HEK293 (cell line): ENCODE data around the gene C16orf86.

ENCODE experiments used
- GLIS2 ChIP-seq: fragments of 450-650 bp; formaldehyde crosslinking; IDR thresholded peaks from 2 replicates; pipeline ENCODE4 v1.5.1; 2016; ENCODE audit warnings: missing biosample characterization, missing genetic modification characterization
- HOXC10 ChIP-seq: sonication (generic); formaldehyde crosslinking; IDR thresholded peaks from 2 replicates; pipeline ENCODE4 v1.8.1; 2023; ENCODE audit warnings: mild to moderate bottlenecking, missing genetic modification reagents
- INSM2 ChIP-seq: fragments of 450-650 bp; formaldehyde crosslinking; IDR thresholded peaks from 2 replicates; pipeline ENCODE4 v1.5.1; 2016; ENCODE audit warnings: missing biosample characterization, missing genetic modification characterization
- KLF9 ChIP-seq: fragments of 450-650 bp; formaldehyde crosslinking; IDR thresholded peaks from 2 replicates; pipeline ENCODE4 v1.5.1; 2016; ENCODE audit warnings: missing biosample characterization, missing genetic modification characterization, low read depth
- PBX3 ChIP-seq: sonication (generic); formaldehyde crosslinking; IDR thresholded peaks from 2 replicates; pipeline ENCODE4 v1.8.1; 2022; ENCODE audit warnings: mild to moderate bottlenecking, moderate library complexity, missing genetic modification reagents
- PRDM2 ChIP-seq: fragments of 450-650 bp; formaldehyde crosslinking; IDR thresholded peaks from 2 replicates; pipeline ENCODE4 v1.5.1; 2016; ENCODE audit warnings: missing biosample characterization, missing genetic modification characterization, borderline replicate concordance
- ZBTB11 ChIP-seq: fragments of 450-650 bp; formaldehyde crosslinking; conservative IDR thresholded peaks from 2 replicates; pipeline ENCODE4 v1.5.1; 2016; ENCODE audit warnings: low read depth, missing biosample characterization, missing genetic modification characterization
- ZEB2 ChIP-seq: fragments of 450-650 bp; formaldehyde crosslinking; IDR thresholded peaks from 2 replicates; pipeline ENCODE4 v1.5.1; 2016; ENCODE audit warnings: missing biosample characterization, missing genetic modification characterization
- ZNF155 ChIP-seq: fragments of 450-650 bp; formaldehyde crosslinking; IDR thresholded peaks from 2 replicates; pipeline ENCODE4 v1.5.1; 2016; ENCODE audit warnings: missing biosample characterization, missing genetic modification characterization
- ZNF2 ChIP-seq: fragments of 450-650 bp; formaldehyde crosslinking; IDR thresholded peaks from 2 replicates; pipeline ENCODE4 v1.5.1; 2016; ENCODE audit warnings: missing biosample characterization, missing genetic modification characterization
- ZNF513 ChIP-seq: fragments of 450-650 bp; IDR thresholded peaks from 2 replicates; pipeline ENCODE4 v1.5.1; 2018; ENCODE audit warnings: missing biosample characterization, missing genetic modification characterization
- TF ChIP-seq, protein P1 (sequence below): fragments of 450-650 bp; formaldehyde crosslinking; IDR thresholded peaks from 2 replicates; pipeline ENCODE4 v1.5.1; 2016; ENCODE audit warnings: missing biosample characterization, missing genetic modification characterization
- TF ChIP-seq, protein P2 (sequence below): fragments of 450-650 bp; IDR thresholded peaks from 2 replicates; pipeline ENCODE4 v1.5.1; 2018; ENCODE audit warnings: missing biosample characterization, mild to moderate bottlenecking, missing genetic modification characterization
- TF ChIP-seq, protein P3 (sequence below): fragments of 450-650 bp; formaldehyde crosslinking; IDR thresholded peaks from 2 replicates; pipeline ENCODE4 v1.5.1; 2017; ENCODE audit warnings: missing biosample characterization, missing genetic modification characterization

Gene C16orf86

DNA sequence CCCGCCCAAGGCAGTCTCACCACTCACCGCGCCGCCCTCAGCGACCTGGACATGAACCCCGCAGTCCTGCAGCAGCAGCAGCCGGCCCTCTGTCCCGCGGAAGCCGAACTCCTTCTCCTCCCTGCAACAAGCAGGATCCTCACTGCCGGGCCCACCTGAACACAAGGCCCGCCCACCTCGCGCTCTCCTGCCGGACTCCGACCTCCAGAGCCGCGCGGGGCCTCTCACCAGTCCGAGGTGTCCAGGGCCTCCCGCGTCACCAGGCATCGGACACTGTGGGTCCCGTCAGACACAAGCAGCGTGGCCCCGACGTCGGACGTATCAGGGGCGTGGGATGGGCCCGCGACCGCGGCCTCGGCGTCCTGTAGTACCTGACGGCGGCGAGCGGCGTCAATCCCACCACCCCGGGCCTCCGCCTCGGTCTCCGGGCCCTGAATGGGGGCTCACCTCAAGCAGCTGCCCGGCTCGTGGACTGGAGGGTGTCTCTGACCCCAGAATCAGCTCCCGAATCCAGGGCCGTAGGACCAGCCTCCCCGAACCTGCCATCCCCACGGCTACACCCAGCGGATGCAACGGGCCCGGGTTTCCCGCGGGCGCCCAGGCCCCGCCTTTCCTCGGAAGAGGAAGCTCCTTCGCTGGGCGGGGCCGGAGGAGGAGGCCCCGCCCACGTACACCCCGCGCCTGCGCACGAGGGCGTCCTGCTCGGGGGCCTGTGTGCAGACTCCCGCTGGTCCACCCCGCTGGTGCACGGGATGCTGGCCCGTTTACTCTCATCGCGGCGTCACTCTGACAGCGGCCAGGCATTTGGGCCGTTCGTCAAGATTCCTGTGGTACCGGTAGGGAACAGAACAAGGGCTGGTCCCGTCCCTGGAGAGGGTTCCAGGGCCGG, 6.7 kb upstream of the C16orf86 start, which contains the start of gene ACD (continued):
- TF ChIP-seq, protein P1, sequence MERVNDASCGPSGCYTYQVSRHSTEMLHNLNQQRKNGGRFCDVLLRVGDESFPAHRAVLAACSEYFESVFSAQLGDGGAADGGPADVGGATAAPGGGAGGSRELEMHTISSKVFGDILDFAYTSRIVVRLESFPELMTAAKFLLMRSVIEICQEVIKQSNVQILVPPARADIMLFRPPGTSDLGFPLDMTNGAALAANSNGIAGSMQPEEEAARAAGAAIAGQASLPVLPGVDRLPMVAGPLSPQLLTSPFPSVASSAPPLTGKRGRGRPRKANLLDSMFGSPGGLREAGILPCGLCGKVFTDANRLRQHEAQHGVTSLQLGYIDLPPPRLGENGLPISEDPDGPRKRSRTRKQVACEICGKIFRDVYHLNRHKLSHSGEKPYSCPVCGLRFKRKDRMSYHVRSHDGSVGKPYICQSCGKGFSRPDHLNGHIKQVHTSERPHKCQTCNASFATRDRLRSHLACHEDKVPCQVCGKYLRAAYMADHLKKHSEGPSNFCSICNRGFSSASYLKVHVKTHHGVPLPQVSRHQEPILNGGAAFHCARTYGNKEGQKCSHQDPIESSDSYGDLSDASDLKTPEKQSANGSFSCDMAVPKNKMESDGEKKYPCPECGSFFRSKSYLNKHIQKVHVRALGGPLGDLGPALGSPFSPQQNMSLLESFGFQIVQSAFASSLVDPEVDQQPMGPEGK (tag by site-specific recombination), result 0 out of 2 replicates have a peak, but pooled peaks have one; percentile 83
- TF ChIP-seq ZNF155 (tag by site-specific recombination) (no peak), PRDM2 (tag by site-specific recombination) (0 out of 2 replicates have a peak, but pooled peaks have one; percentile 96), GLIS2 (tag by site-specific recombination) (peak; percentile 60), PBX3 (peak; percentile 20; the same call in 1 of the 2 replicates), INSM2 (tag by site-specific recombination) (no peak), KLF9 (tag by site-specific recombination) (peak; percentile 83), ZBTB11 (tag by site-specific recombination) (peak; percentile 46; the same call in 1 of the 2 replicates), ZNF2 (peak; percentile 70), ZNF513 (tag by site-specific recombination) (peak; percentile 13; the same call in 1 of the 2 replicates), ZEB2 (tag by site-specific recombination) (peak; percentile 66), HOXC10 (CRISPR knock-in tag) (no peak)
- TF ChIP-seq, protein P2, sequence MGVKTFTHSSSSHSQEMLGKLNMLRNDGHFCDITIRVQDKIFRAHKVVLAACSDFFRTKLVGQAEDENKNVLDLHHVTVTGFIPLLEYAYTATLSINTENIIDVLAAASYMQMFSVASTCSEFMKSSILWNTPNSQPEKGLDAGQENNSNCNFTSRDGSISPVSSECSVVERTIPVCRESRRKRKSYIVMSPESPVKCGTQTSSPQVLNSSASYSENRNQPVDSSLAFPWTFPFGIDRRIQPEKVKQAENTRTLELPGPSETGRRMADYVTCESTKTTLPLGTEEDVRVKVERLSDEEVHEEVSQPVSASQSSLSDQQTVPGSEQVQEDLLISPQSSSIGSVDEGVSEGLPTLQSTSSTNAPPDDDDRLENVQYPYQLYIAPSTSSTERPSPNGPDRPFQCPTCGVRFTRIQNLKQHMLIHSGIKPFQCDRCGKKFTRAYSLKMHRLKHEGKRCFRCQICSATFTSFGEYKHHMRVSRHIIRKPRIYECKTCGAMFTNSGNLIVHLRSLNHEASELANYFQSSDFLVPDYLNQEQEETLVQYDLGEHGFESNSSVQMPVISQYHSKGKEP, result peak; percentile 39
- TF ChIP-seq, protein P3, sequence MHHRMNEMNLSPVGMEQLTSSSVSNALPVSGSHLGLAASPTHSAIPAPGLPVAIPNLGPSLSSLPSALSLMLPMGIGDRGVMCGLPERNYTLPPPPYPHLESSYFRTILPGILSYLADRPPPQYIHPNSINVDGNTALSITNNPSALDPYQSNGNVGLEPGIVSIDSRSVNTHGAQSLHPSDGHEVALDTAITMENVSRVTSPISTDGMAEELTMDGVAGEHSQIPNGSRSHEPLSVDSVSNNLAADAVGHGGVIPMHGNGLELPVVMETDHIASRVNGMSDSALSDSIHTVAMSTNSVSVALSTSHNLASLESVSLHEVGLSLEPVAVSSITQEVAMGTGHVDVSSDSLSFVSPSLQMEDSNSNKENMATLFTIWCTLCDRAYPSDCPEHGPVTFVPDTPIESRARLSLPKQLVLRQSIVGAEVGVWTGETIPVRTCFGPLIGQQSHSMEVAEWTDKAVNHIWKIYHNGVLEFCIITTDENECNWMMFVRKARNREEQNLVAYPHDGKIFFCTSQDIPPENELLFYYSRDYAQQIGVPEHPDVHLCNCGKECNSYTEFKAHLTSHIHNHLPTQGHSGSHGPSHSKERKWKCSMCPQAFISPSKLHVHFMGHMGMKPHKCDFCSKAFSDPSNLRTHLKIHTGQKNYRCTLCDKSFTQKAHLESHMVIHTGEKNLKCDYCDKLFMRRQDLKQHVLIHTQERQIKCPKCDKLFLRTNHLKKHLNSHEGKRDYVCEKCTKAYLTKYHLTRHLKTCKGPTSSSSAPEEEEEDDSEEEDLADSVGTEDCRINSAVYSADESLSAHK (tag by site-specific recombination), result no peak
